GM19395 (cell line): ENCODE results near the gene TRAPPC12.
"Not testable (repeated sequence)": the region's sequence is repeated elsewhere in the genome, so short reads cannot be mapped to it uniquely, and the experiment has no call there.

Source experiments
- ATAC-seq: cut with Tn5 transposase; IDR thresholded peaks from one replicate; pipeline ENCODE4 v1.9.1; 2021; ENCODE audit warnings: mild to moderate bottlenecking, moderate library complexity; ENCODE audit not compliant: unreplicated experiment

The TRAPPC12 gene

GRCh38 chr2:3483227-3483985 is 103.9 kb downstream of the TRAPPC12 start:
- peak; percentile 51 for ATAC-seq

GRCh38 chr2:3483986-3484960 is 104.8 kb downstream of the TRAPPC12 start:
- no peak for ATAC-seq

GRCh38 chr2:3485166-3485565 is 105.7 kb downstream of the TRAPPC12 start:
- no peak for ATAC-seq

GRCh38 chr2:3486047-3487027 is 106.8 kb downstream of the TRAPPC12 start:
- ATAC-seq: no peak

- ATAC-seq: no peak
Measured at GRCh38 chr2:3487028-3487425, 107.5 kb downstream of the TRAPPC12 start.

GRCh38 chr2:3487432-3487831 is 107.9 kb downstream of the TRAPPC12 start:
- ATAC-seq: no peak

- ATAC-seq: no peak
Measured at GRCh38 chr2:3488061-3488531, 108.6 kb downstream of the TRAPPC12 start.

GRCh38 chr2:3488855-3489763 is 109.6 kb downstream of the TRAPPC12 start:
- no peak for ATAC-seq

GRCh38 chr2:3489764-3490115 is 110.2 kb downstream of the TRAPPC12 start:
- no peak for ATAC-seq

- no peak for ATAC-seq
Measured at GRCh38 chr2:3490191-3491170, 111.0 kb downstream of the TRAPPC12 start.

- no peak for ATAC-seq
Measured at GRCh38 chr2:3491306-3491705, 111.8 kb downstream of the TRAPPC12 start.

- ATAC-seq: no peak
Measured at GRCh38 chr2:3491716-3492474, 112.4 kb downstream of the TRAPPC12 start.

GRCh38 chr2:3492475-3492787 is 112.9 kb downstream of the TRAPPC12 start:
- not testable (repeated sequence) for ATAC-seq

GRCh38 chr2:3492951-3493614 is 113.6 kb downstream of the TRAPPC12 start:
- ATAC-seq: no peak

GRCh38 chr2:3493615-3494007 is 114.1 kb downstream of the TRAPPC12 start:
- ATAC-seq: no peak

- ATAC-seq: no peak
Measured at GRCh38 chr2:3494984-3495666, 115.6 kb downstream of the TRAPPC12 start.

- not testable (repeated sequence) for ATAC-seq
Measured at GRCh38 chr2:3496708-3497080, 117.2 kb downstream of the TRAPPC12 start.
